OCI-LY1 (cell line): Measurements from ENCODE around the gene TESMIN.

Experiments
- EZH2 ChIP-seq: fragments of 200-600 bp; sonication (generic), shearing (Covaris generic); IDR thresholded peaks from 2 replicates; pipeline ENCODE4 v1.8.0; 2017; ENCODE audit warnings: borderline replicate concordance, mixed run types, mild to moderate bottlenecking, antibody characterized with exemption, low read length, moderate library complexity, mixed read lengths
- TF ChIP-seq, protein P1 (sequence below): fragments of 200-600 bp; sonication (generic), shearing (Covaris generic); IDR thresholded peaks from 2 replicates; pipeline ENCODE4 v1.5.1; 2017; ENCODE audit warnings: mild to moderate bottlenecking, antibody characterized with exemption, low read length, moderate library complexity, mixed read lengths

GRCh38 chr11:68721075-68721474 lies 30.2 kb downstream of the TESMIN start:
- TF ChIP-seq, protein P1, sequence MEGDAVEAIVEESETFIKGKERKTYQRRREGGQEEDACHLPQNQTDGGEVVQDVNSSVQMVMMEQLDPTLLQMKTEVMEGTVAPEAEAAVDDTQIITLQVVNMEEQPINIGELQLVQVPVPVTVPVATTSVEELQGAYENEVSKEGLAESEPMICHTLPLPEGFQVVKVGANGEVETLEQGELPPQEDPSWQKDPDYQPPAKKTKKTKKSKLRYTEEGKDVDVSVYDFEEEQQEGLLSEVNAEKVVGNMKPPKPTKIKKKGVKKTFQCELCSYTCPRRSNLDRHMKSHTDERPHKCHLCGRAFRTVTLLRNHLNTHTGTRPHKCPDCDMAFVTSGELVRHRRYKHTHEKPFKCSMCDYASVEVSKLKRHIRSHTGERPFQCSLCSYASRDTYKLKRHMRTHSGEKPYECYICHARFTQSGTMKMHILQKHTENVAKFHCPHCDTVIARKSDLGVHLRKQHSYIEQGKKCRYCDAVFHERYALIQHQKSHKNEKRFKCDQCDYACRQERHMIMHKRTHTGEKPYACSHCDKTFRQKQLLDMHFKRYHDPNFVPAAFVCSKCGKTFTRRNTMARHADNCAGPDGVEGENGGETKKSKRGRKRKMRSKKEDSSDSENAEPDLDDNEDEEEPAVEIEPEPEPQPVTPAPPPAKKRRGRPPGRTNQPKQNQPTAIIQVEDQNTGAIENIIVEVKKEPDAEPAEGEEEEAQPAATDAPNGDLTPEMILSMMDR, result no peak
- no peak for TF ChIP-seq EZH2
